PC-9 (cell line): ENCODE results near the gene TSPAN11. TPM values are rescaled to one million over a fixed set of nuclear protein-coding genes. Genes with fewer than 3 reads are reported as not detected.

Experiments
- BruUV-seq: library from RNA; stranded (reverse); fragments of 400-500 nt; replicated peaks from 2 replicates; lab custom pipeline; 2021; lab: Mats Ljungman, UMichigan
- CTCF ChIA-PET: fragments of 300-600 bp; sonication (Branson Sonifier 250); formaldehyde crosslinking; loops from one replicate; lab custom pipeline; 2022; ENCODE audit warnings: antibody characterized with exemption; lab: Charles Lee
- POLR2A ChIA-PET: fragments of 300-600 bp; sonication (Branson Sonifier 250); formaldehyde crosslinking; loops from one replicate; lab custom pipeline; 2022; ENCODE audit warnings: antibody characterized with exemption; ENCODE audit not compliant: unreplicated experiment; lab: Charles Lee
- DNase-seq, 2 experiments: peaks; one replicate each; pipeline versions ENCODE4 v3.0.0 to v3.0.0-alpha.2; 2015 to 2022; ENCODE audit warnings: mixed read lengths in 1 of 2
- H2AFZ ChIP-seq: fragments of 200-600 bp; sonication (generic); 2 replicates; pipeline ENCODE4 v1.8.1; 2017; ENCODE audit warnings: antibody characterized with exemption
- H3F3A ChIP-seq: fragments of 200-600 bp; sonication (generic); 2 replicates; pipeline ENCODE4 v1.8.1; 2017; ENCODE audit warnings: antibody characterized with exemption, mild to moderate bottlenecking, low read depth; ENCODE audit not compliant: insufficient read depth
- H3K27ac ChIP-seq: fragments of 200-600 bp; sonication (generic); 2 replicates; pipeline ENCODE4 v1.6.1; 2016; ENCODE audit warnings: mixed run types
- H3K27me3 ChIP-seq: fragments of 200-600 bp; sonication (generic); 2 replicates; pipeline ENCODE4 v1.6.1; 2016; ENCODE audit warnings: low read depth, mixed run types; ENCODE audit not compliant: insufficient read depth
- H3K36me3 ChIP-seq: fragments of 200-600 bp; sonication (generic); 2 replicates; pipeline ENCODE4 v1.6.1; 2016; ENCODE audit warnings: low read depth, mixed run types
- H3K4me1 ChIP-seq: fragments of 200-600 bp; sonication (generic); replicated peaks from 2 replicates; pipeline ENCODE4 v1.6.1; 2016; ENCODE audit warnings: mixed run types; ENCODE audit not compliant: insufficient read depth
- H3K4me2 ChIP-seq: fragments of 200-600 bp; sonication (generic); 2 replicates; pipeline ENCODE4 v1.6.1; 2017; ENCODE audit warnings: mixed run types
- H3K4me3 ChIP-seq: fragments of 200-600 bp; sonication (generic); 2 replicates; pipeline ENCODE4 v1.6.1; 2016; ENCODE audit warnings: mixed run types
- H3K79me2 ChIP-seq: fragments of 200-600 bp; sonication (generic); 2 replicates; pipeline ENCODE4 v1.6.1; 2017; ENCODE audit warnings: low read depth, mixed run types
- H3K9me2 ChIP-seq: fragments of 200-600 bp; sonication (generic); 2 replicates; pipeline ENCODE4 v1.8.1; 2017; ENCODE audit warnings: mild to moderate bottlenecking; ENCODE audit not compliant: insufficient read depth
- H3K9me3 ChIP-seq: fragments of 200-600 bp; sonication (generic); 2 replicates; pipeline ENCODE4 v1.8.1; 2016; ENCODE audit warnings: low read depth; ENCODE audit not compliant: insufficient read depth
- H4K20me1 ChIP-seq: fragments of 200-600 bp; sonication (generic); 2 replicates; pipeline ENCODE4 v1.8.1; 2017; ENCODE audit not compliant: insufficient read depth
- CTCF ChIP-seq: fragments of 200-600 bp; sonication (generic); conservative IDR thresholded peaks from 2 replicates; pipeline ENCODE4 v1.6.1; 2017; ENCODE audit warnings: mixed run types, antibody characterized with exemption, mild to moderate bottlenecking, moderate library complexity
- EZH2 ChIP-seq: fragments of 200-600 bp; sonication (generic); IDR thresholded peaks from 2 replicates; pipeline ENCODE4 v1.8.0; 2017; ENCODE audit warnings: antibody characterized with exemption, low read depth
- intact Hi-C: fragments of 100-400 bp; cut with micrococcal nuclease; formaldehyde crosslinking; loops from one replicate; pipeline ENCODE4 v1.10.0; 2022; ENCODE audit not compliant: unreplicated experiment
- total RNA-seq: library from RNA; stranded (reverse); gene quantifications from 2 replicates; pipeline ENCODE4 v1.2.3, GENCODE V29; 2021

The TSPAN11 gene
- total RNA-seq, 1 experiment from 2014 or later, result not detected

- Histone ChIP-seq H3K4me1 (no peaks in the 10 kb centered on the region), H3K9me2 (no peaks in the 10 kb centered on the region), H4K20me1 (no peaks in the 10 kb centered on the region), H3K27ac (no peak overlapping the region), H3K79me2 (no peaks in the 10 kb centered on the region), H3K4me3 (no peak overlapping the region), H3F3A (no peaks in the 10 kb centered on the region), H3K27me3 (no peaks in the 10 kb centered on the region), H3K9me3 (no peaks in the 10 kb centered on the region), H2AFZ (no peak overlapping the region), H3K36me3 (no peaks in the 10 kb centered on the region), H3K4me2 (no peak overlapping the region)
- DNase-seq, result no peak
- no peak for TF ChIP-seq EZH2
- no peak for TF ChIP-seq CTCF
- BruUV-seq, result no TSS peak
- POLR2A ChIA-PET, result no interaction called here
- intact Hi-C loops, result no loop called here
- CTCF ChIA-PET, result no interaction called here
Observed at GRCh38 chr12:30913323-30913722, 13.2 kb upstream of the TSPAN11 start.

- no peak for DNase-seq
- H3K36me3 ChIP-seq, result no peaks in the 10 kb centered on the region
- H3K9me2 ChIP-seq, result no peaks in the 10 kb centered on the region
- intact Hi-C loops, result no loop called here
- no peak overlapping the region for H3K27ac ChIP-seq
- no peaks in the 10 kb centered on the region for H3K27me3 ChIP-seq
- TF ChIP-seq CTCF (no peak), EZH2 (no peak)
- POLR2A ChIA-PET, result no interaction called here
- H3F3A ChIP-seq, result no peaks in the 10 kb centered on the region
- CTCF ChIA-PET, result no interaction called here
- no peak overlapping the region for H2AFZ ChIP-seq
- no TSS peak for BruUV-seq
- no peak overlapping the region for H3K4me2 ChIP-seq
- H3K4me1 ChIP-seq, result no peaks in the 10 kb centered on the region
- H3K9me3 ChIP-seq, result no peaks in the 10 kb centered on the region
- H4K20me1 ChIP-seq, result no peaks in the 10 kb centered on the region
- no peaks in the 10 kb centered on the region for H3K79me2 ChIP-seq
- no peak overlapping the region for H3K4me3 ChIP-seq
Observed at GRCh38 chr12:30914986-30915591, 11.5 kb upstream of the TSPAN11 start.

- no peaks in the 10 kb centered on the region for H4K20me1 ChIP-seq
- H3K4me1 ChIP-seq, result no peaks in the 10 kb centered on the region
- no peak overlapping the region for H3K27ac ChIP-seq
- H3K36me3 ChIP-seq, result no peaks in the 10 kb centered on the region
- intact Hi-C loops, result no loop called here
- no peaks in the 10 kb centered on the region for H3K79me2 ChIP-seq
- H3K4me3 ChIP-seq, result no peak overlapping the region
- H3K4me2 ChIP-seq, result no peak overlapping the region
- BruUV-seq, result no TSS peak
- no peaks in the 10 kb centered on the region for H3K9me3 ChIP-seq
- peaks cover 19% of the 10 kb centered on the region for H3K27me3 ChIP-seq
- no peaks in the 10 kb centered on the region for H3K9me2 ChIP-seq
- no peak overlapping the region for H2AFZ ChIP-seq
- TF ChIP-seq EZH2 (no peak), CTCF (no peak)
- ChIA-PET CTCF (no interaction called here), POLR2A (no interaction called here)
- H3F3A ChIP-seq, result no peaks in the 10 kb centered on the region
- DNase-seq, result no peak
Observed at GRCh38 chr12:30923057-30923456, 3.5 kb upstream of the TSPAN11 start.
